ENCODE measurements around the gene RRM2.

RRM2 gene

GRCh38 chr2:10169053-10169578 is 46.6 kb downstream of the RRM2 start:
- TF ChIP-seq CTCF (IDR thresholded peaks at IDR 0.05) = no peak

GRCh38 chr2:10169581-10169980 is 47.0 kb downstream of the RRM2 start:
- TF ChIP-seq CTCF (IDR thresholded peaks at IDR 0.05) = no peak

- TF ChIP-seq CTCF (IDR thresholded peaks at IDR 0.05) = no peak
These were observed 47.7 kb downstream of the RRM2 start for GRCh38 chr2:10170256-10170655.

GRCh38 chr2:10171006-10171800 is 48.7 kb downstream of the RRM2 start:
- no peak for TF ChIP-seq CTCF (IDR thresholded peaks at IDR 0.05)

GRCh38 chr2:10172033-10172871 is 49.7 kb downstream of the RRM2 start:
- TF ChIP-seq CTCF (IDR thresholded peaks at IDR 0.05) = no peak

- TF ChIP-seq CTCF (IDR thresholded peaks at IDR 0.05) = no peak
These were observed 50.9 kb downstream of the RRM2 start for GRCh38 chr2:10173258-10174005.

GRCh38 chr2:10174173-10174572 is 51.6 kb downstream of the RRM2 start:
- TF ChIP-seq CTCF (IDR thresholded peaks at IDR 0.05) = no peak
